GM11168 (cell line): ENCODE data around the gene COQ10B.
"Not testable (repeated sequence)": the region's sequence is repeated elsewhere in the genome, so short reads cannot be mapped to it uniquely, and the experiment has no call there.

ENCODE experiments used
- in situ Hi-C: fragments of 300-500 bp; cut with MboI; formaldehyde crosslinking; loops from one replicate; pipeline ENCODE4 v1.12.0; 2022; ENCODE audit warnings: low sequenced_read_pairs; ENCODE audit not compliant: unreplicated experiment

The COQ10B gene

GRCh38 chr2:197450465-197450864, 2.9 kb upstream of the COQ10B start:
- in situ Hi-C loops = no loop called here

GRCh38 chr2:197450935-197451358, 2.4 kb upstream of the COQ10B start:
- in situ Hi-C loops = not testable (repeated sequence)

- in situ Hi-C loops = no loop called here
Measured at GRCh38 chr2:197452754-197453122, 614 bp upstream of the COQ10B start.

GRCh38 chr2:197453914-197454398, 604 bp downstream of the COQ10B start:
- in situ Hi-C loops = no loop called here

- in situ Hi-C loops = no loop called here
Measured at GRCh38 chr2:197454923-197455322, 1.6 kb downstream of the COQ10B start.

GRCh38 chr2:197455428-197455827, 2.1 kb downstream of the COQ10B start:
- in situ Hi-C loops = no loop called here

- in situ Hi-C loops = no loop called here
Measured at GRCh38 chr2:197460649-197461048, 7.3 kb downstream of the COQ10B start.

- in situ Hi-C loops = no loop called here
Measured at GRCh38 chr2:197461057-197461456, 7.7 kb downstream of the COQ10B start.

- in situ Hi-C loops = no loop called here
Measured at GRCh38 chr2:197464175-197464574, 10.8 kb downstream of the COQ10B start.

GRCh38 chr2:197472166-197472565, 18.8 kb downstream of the COQ10B start:
- in situ Hi-C loops = no loop called here

- in situ Hi-C loops = no loop called here
Measured at GRCh38 chr2:197477797-197478196, 24.4 kb downstream of the COQ10B start.

GRCh38 chr2:197480165-197481036, 27.0 kb downstream of the COQ10B start:
- in situ Hi-C loops = no loop called here

GRCh38 chr2:197484248-197484647, 30.9 kb downstream of the COQ10B start:
- in situ Hi-C loops = not testable (repeated sequence)

GRCh38 chr2:197486175-197486574, 32.8 kb downstream of the COQ10B start:
- in situ Hi-C loops = no loop called here

- in situ Hi-C loops = no loop called here
Measured at GRCh38 chr2:197487385-197487784, 34.0 kb downstream of the COQ10B start.

GRCh38 chr2:197495433-197496134, 42.2 kb downstream of the COQ10B start:
- in situ Hi-C loops = no loop called here

GRCh38 chr2:197496695-197497094, 43.3 kb downstream of the COQ10B start:
- in situ Hi-C loops = no loop called here

GRCh38 chr2:197497326-197497725, 44.0 kb downstream of the COQ10B start:
- in situ Hi-C loops = no loop called here

GRCh38 chr2:197498235-197498936, 45.0 kb downstream of the COQ10B start:
- in situ Hi-C loops = no loop called here

- in situ Hi-C loops = no loop called here
Measured at GRCh38 chr2:197498937-197499593, 45.7 kb downstream of the COQ10B start.
